HEK293 (cell line): ENCODE data around the gene FRY.

Source experiments
- CTCF ChIA-PET: fragments of 350-600 bp; formaldehyde crosslinking; extraction: SDS; loops from one replicate; lab custom pipeline; 2021; ENCODE audit warnings: antibody characterized with exemption; lab: Yijun Ruan, JAX
- POLR2A ChIA-PET: fragments of 300-600 bp; formaldehyde crosslinking; extraction: SDS; loops from one replicate; lab custom pipeline; 2020; ENCODE audit warnings: antibody characterized with exemption, inconsistent platforms; lab: Yijun Ruan, JAX
- H3K27ac ChIP-seq: fragments of 200-500 bp; sonication (Bioruptor generic); 2 replicates; pipeline ENCODE4 v1.5.1; 2014; ENCODE audit warnings: low read depth, low read length, control low read depth, inconsistent platforms; ENCODE audit errors: extremely low read depth
- H3K36me3 ChIP-seq, 2 experiments: fragments of 200-500 bp in 1 of 2; sonication (Bioruptor generic) in 1 of 2; 1 replicate in 1 of 2; 2 replicates in 1 of 2; pipeline ENCODE4 v1.5.1; 2014 to 2017; ENCODE audit warnings: inconsistent platforms in 2 of 2, low read length in 2 of 2; ENCODE audit not compliant: control insufficient read depth in 2 of 2, insufficient read depth in 1 of 2
- H3K4me1 ChIP-seq: fragments of 200-500 bp; sonication (Bioruptor generic); 2 replicates; pipeline ENCODE4 v1.5.1; 2014; ENCODE audit warnings: mild to moderate bottlenecking, low read length, inconsistent platforms; ENCODE audit not compliant: control insufficient read depth, insufficient read depth
- H3K4me3 ChIP-seq: 2 replicates; pipeline ENCODE4 v1.5.1; 2011; ENCODE audit warnings: low read depth, mild to moderate bottlenecking, control low read depth, low read length, moderate library complexity
- H3K9me3 ChIP-seq: fragments of 200-500 bp; sonication (Bioruptor generic); 2 replicates; pipeline ENCODE4 v1.5.1; 2014; ENCODE audit warnings: low read depth, low read length, inconsistent platforms; ENCODE audit not compliant: control insufficient read depth, insufficient read depth
- PRDM2 ChIP-seq: fragments of 450-650 bp; formaldehyde crosslinking; IDR thresholded peaks from 2 replicates; pipeline ENCODE4 v1.5.1; 2016; ENCODE audit warnings: missing biosample characterization, missing genetic modification characterization, borderline replicate concordance
- ZFP41 ChIP-seq: fragments of 450-650 bp; formaldehyde crosslinking; IDR thresholded peaks from 2 replicates; pipeline ENCODE4 v1.5.1; 2016; ENCODE audit warnings: missing biosample characterization, missing genetic modification characterization, borderline replicate concordance
- ZNF114 ChIP-seq: fragments of 450-650 bp; formaldehyde crosslinking; IDR thresholded peaks from 2 replicates; pipeline ENCODE4 v1.5.0; 2017; ENCODE audit warnings: missing biosample characterization, missing genetic modification characterization
- ZNF148 ChIP-seq: fragments of 450-650 bp; formaldehyde crosslinking; IDR thresholded peaks from 2 replicates; pipeline ENCODE4 v1.5.0; 2017; ENCODE audit warnings: missing biosample characterization, missing genetic modification characterization, borderline replicate concordance
- ZNF157 ChIP-seq: fragments of 450-650 bp; formaldehyde crosslinking; IDR thresholded peaks from 2 replicates; pipeline ENCODE4 v1.5.1; 2016; ENCODE audit warnings: missing biosample characterization, missing genetic modification characterization
- ZNF549 ChIP-seq: fragments of 450-650 bp; IDR thresholded peaks from 2 replicates; pipeline ENCODE4 v1.5.1; 2018; ENCODE audit warnings: missing biosample characterization, missing genetic modification characterization, mild to moderate bottlenecking, inconsistent platforms, moderate library complexity
- ZNF585B ChIP-seq: fragments of 450-650 bp; formaldehyde crosslinking; IDR thresholded peaks from 2 replicates; pipeline ENCODE4 v1.5.1; 2016; ENCODE audit warnings: missing biosample characterization, missing genetic modification characterization
- ZNF629 ChIP-seq: fragments of 450-650 bp; formaldehyde crosslinking; IDR thresholded peaks from 2 replicates; pipeline ENCODE4 v1.5.1; 2017; ENCODE audit warnings: missing biosample characterization, missing genetic modification characterization
- ZNF776 ChIP-seq: fragments of 450-650 bp; formaldehyde crosslinking; IDR thresholded peaks from 2 replicates; pipeline ENCODE4 v1.5.0; 2017; ENCODE audit warnings: missing biosample characterization, missing genetic modification characterization, borderline replicate concordance
- ZNF791 ChIP-seq: fragments of 450-650 bp; formaldehyde crosslinking; IDR thresholded peaks from 2 replicates; pipeline ENCODE4 v1.5.1; 2016; ENCODE audit warnings: missing biosample characterization, missing genetic modification characterization
- ZNF792 ChIP-seq: fragments of 450-650 bp; formaldehyde crosslinking; IDR thresholded peaks from 2 replicates; pipeline ENCODE4 v1.5.1; 2016; ENCODE audit warnings: missing biosample characterization, missing genetic modification characterization
- ZSCAN30 ChIP-seq: fragments of 450-650 bp; IDR thresholded peaks from 2 replicates; pipeline ENCODE4 v1.5.1; 2018; ENCODE audit warnings: missing biosample characterization, mild to moderate bottlenecking, missing genetic modification characterization, moderate library complexity

The FRY gene

DNA sequence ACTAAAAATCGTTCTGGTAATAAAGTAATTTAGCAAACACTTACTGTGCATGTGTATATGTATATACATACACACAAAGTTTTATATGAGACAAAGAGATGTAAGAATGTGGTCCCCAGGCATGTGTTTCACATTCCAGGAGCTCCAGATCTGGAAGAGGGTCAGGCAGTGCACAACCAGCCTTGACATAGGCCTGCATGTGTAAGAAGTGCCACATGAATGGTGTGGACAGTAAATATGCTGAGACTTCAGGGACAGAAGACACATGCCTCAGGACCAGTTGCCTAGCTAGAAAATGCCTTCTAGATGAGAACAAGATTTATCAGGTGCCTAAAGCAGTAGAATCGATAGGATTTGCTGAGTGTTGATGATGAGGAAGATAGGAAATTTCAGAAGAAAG, 76.4 kb downstream of the FRY start (continued):
- TF ChIP-seq PRDM2 (no peak), ZNF585B (tag by site-specific recombination) (no peak), ZNF629 (tag by site-specific recombination) (no peak)

- Histone ChIP-seq H3K4me1 (no peaks in the 10 kb centered on the region), H3K36me3 (no peaks in the 10 kb centered on the region), H3K9me3 (no peaks in the 10 kb centered on the region), H3K27ac (no peak overlapping the region), H3K4me3 (no peak overlapping the region)
- ChIA-PET POLR2A (no interaction called here), CTCF (no interaction called here)
- TF ChIP-seq ZNF549 (tag by site-specific recombination), result 0 out of 2 replicates have a peak, but pooled peaks have one; percentile 17
- TF ChIP-seq ZFP41 (tag by site-specific recombination), result no peak
- TF ChIP-seq, all 188 proteins: peak for 1
These were observed 82.0 kb downstream of the FRY start for GRCh38 chr13:32113532-32113931.

- POLR2A ChIA-PET, result no interaction called here
- H3K27ac ChIP-seq, result no peak overlapping the region
- CTCF ChIA-PET, result no interaction called here
- no peaks in the 10 kb centered on the region for H3K9me3 ChIP-seq
- no peaks in the 10 kb centered on the region for H3K36me3 ChIP-seq
- no peak overlapping the region for H3K4me3 ChIP-seq
- H3K4me1 ChIP-seq, result no peaks in the 10 kb centered on the region
- no peak for TF ChIP-seq ZNF776 (tag by site-specific recombination)
- no peak for TF ChIP-seq ZNF157 (tag by site-specific recombination)
- no peak for TF ChIP-seq ZNF114 (tag by site-specific recombination)
- no peak for TF ChIP-seq ZSCAN30 (tag by site-specific recombination)
- no peak for TF ChIP-seq ZNF148
- TF ChIP-seq ZNF791 (tag by site-specific recombination), result no peak
- TF ChIP-seq ZNF792 (tag by site-specific recombination), result no peak
These were observed 82.8 kb downstream of the FRY start for GRCh38 chr13:32114284-32114950.
